Type B pancreatic cell (in vitro differentiated cells): Measurements from ENCODE around the gene TFDP2. TPM values are rescaled to one million over a fixed set of nuclear protein-coding genes. Genes with fewer than 3 reads are reported as not detected.

Source experiments
- DNase-seq: peaks from one replicate; pipeline ENCODE4 v3.0.0; 2021; ENCODE audit warnings: mixed read lengths; ENCODE audit not compliant: unreplicated experiment; ENCODE audit errors: extremely low spot score
- H3K27ac Mint-ChIP-seq: 2 replicates; pipeline ENCODE4 v1.8.0; 2021; ENCODE audit warnings: mild to moderate bottlenecking, mixed read lengths
- H3K27me3 Mint-ChIP-seq: 2 replicates; pipeline ENCODE4 v1.8.0; 2021; ENCODE audit warnings: mixed read lengths
- H3K36me3 Mint-ChIP-seq: 2 replicates; pipeline ENCODE4 v1.8.0; 2021; ENCODE audit warnings: mixed read lengths
- H3K4me1 Mint-ChIP-seq: one replicate; pipeline ENCODE4 v1.8.0; 2021; ENCODE audit warnings: mixed read lengths; ENCODE audit not compliant: unreplicated experiment
- H3K4me3 Mint-ChIP-seq: 2 replicates; pipeline ENCODE4 v1.8.0; 2021; ENCODE audit warnings: mild to moderate bottlenecking, mixed read lengths
- H3K9me3 Mint-ChIP-seq: 2 replicates; pipeline ENCODE4 v1.8.0; 2021; ENCODE audit warnings: mixed read lengths
- total RNA-seq: library from RNA; stranded (reverse); gene quantifications from 2 replicates; pipeline ENCODE4 v1.2.1, GENCODE V29; 2021; ENCODE audit warnings: low replicate concordance
- TF ChIP-seq, protein P1 (sequence below): fragments of 200-600 bp; sonication (generic); conservative IDR thresholded peaks from 2 replicates; pipeline ENCODE4 v1.5.0; 2021; ENCODE audit warnings: antibody characterized with exemption, mild to moderate bottlenecking

The TFDP2 gene
- total RNA-seq, 1 donor from 2014 or later: 80.9 TPM

DNA sequence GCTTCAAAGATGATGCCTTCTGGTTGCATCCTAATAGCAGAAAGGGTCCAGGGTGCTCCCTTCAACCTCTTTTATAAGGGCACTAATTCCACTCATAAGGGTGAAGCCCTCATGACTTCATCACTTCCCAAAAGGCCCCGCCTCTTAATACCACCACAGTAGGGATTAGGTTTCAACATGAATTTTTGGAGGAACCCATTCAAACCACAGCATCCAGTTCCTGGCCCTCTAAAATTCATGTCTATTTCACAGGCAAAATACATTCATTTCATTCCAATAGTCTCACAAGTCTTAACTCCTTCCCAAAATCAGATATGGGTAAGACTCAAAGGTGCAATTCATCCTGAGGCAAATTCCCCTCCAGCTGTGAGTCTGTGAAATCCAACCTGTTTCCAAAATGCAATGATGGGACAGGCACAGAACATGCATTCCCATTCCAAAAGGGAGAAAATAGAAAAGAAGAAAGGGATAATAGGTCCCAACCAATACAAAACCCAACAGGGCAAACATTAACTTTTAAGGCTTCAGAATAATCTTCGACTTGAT is 148.9 kb downstream of the TFDP2 start:
- H3K4me1 Mint-ChIP-seq: peaks cover 8% of the 10 kb centered on the region
- TF ChIP-seq, protein P1, sequence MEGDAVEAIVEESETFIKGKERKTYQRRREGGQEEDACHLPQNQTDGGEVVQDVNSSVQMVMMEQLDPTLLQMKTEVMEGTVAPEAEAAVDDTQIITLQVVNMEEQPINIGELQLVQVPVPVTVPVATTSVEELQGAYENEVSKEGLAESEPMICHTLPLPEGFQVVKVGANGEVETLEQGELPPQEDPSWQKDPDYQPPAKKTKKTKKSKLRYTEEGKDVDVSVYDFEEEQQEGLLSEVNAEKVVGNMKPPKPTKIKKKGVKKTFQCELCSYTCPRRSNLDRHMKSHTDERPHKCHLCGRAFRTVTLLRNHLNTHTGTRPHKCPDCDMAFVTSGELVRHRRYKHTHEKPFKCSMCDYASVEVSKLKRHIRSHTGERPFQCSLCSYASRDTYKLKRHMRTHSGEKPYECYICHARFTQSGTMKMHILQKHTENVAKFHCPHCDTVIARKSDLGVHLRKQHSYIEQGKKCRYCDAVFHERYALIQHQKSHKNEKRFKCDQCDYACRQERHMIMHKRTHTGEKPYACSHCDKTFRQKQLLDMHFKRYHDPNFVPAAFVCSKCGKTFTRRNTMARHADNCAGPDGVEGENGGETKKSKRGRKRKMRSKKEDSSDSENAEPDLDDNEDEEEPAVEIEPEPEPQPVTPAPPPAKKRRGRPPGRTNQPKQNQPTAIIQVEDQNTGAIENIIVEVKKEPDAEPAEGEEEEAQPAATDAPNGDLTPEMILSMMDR: no peak
- no peaks in the 10 kb centered on the region for H3K27me3 Mint-ChIP-seq
- no peaks in the 10 kb centered on the region for H3K9me3 Mint-ChIP-seq
- no peak overlapping the region for H3K4me3 Mint-ChIP-seq
- DNase-seq: no peak
- H3K27ac Mint-ChIP-seq: no peak overlapping the region
- H3K36me3 Mint-ChIP-seq: peaks cover 20% of the 10 kb centered on the region

DNA sequence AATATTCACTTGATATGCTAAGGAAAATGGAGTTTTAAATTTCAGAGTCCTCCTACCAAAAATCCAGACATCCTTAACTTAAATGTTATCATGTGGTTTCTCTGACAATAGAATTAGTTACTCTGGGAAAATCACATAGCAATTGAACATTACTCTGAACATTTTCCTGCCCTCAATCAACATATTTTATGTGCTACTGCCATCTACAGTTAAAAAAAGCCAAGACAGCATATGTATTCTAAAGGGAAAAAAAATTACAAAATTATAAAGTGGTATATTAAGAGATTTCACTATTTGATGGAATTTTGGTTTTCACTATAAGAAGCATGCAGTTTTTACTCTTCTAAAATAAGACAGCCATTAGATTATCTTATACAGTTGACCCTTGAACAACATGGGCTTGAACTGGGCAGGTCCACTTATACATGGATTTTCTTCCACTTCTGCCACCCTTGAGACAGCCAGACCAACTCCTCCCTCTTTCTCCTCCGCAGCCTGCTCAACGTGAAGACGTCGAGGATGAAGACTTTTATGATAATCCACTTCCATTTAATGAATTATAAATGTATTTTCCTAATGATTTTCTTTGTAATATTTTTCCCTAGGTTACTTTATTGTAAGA is 150.6 kb downstream of the TFDP2 start:
- Mint-ChIP-seq H3K27ac (no peak overlapping the region), H3K27me3 (no peaks in the 10 kb centered on the region), H3K9me3 (no peaks in the 10 kb centered on the region), H3K4me1 (peaks cover 8% of the 10 kb centered on the region), H3K4me3 (no peak overlapping the region), H3K36me3 (peaks cover 14% of the 10 kb centered on the region)
- TF ChIP-seq, protein P1: peak; percentile 36
- DNase-seq: no peak

DNA sequence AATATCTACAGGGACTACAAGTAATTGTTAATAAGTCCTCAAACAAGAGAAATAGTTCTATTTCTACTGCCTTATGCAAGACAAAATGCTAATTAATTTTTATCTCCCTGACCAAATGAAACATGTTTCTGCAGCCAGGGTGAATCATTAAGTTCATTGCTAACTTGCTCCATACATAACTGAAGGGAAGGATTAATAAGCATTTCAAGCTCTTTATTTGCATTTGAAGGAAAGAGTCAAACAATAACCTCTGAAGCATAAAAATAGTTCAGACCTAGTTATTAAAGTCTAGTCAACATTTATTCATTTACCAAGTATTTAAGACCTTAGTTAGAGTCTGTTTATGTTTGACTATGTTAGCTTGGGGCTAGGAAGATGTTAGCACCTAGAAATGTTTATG is 152.9 kb downstream of the TFDP2 start:
- TF ChIP-seq, protein P1: no peak
- Mint-ChIP-seq H3K4me3 (no peak overlapping the region), H3K27ac (no peak overlapping the region), H3K27me3 (no peaks in the 10 kb centered on the region), H3K9me3 (no peaks in the 10 kb centered on the region), H3K4me1 (peaks cover 8% of the 10 kb centered on the region), H3K36me3 (peaks cover 18% of the 10 kb centered on the region)
- DNase-seq: no peak

DNA sequence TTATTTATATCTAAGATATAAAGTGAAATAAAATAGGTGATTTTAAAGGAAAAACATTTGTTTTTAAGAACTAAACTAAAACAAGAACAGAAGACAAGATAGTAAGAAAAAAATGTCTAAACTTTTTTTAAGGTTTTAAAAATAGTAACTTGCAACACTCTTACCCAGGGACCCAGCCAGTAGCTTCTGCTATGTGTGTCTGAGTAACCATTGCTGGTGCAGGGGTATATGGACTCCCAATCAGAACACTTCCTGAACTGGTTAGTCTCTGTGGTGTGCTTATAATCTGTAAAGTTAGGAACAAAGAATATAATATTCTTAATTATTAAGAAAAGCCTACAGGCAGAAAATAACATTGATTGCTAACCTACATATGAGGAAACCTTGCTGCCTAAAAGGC is 154.5 kb downstream of the TFDP2 start:
- DNase-seq: no peak
- Mint-ChIP-seq H3K4me1 (peaks cover 5% of the 10 kb centered on the region), H3K36me3 (peaks cover 12% of the 10 kb centered on the region), H3K9me3 (no peaks in the 10 kb centered on the region), H3K27me3 (no peaks in the 10 kb centered on the region), H3K4me3 (no peak overlapping the region), H3K27ac (no peak overlapping the region)
- TF ChIP-seq, protein P1: no peak

DNA sequence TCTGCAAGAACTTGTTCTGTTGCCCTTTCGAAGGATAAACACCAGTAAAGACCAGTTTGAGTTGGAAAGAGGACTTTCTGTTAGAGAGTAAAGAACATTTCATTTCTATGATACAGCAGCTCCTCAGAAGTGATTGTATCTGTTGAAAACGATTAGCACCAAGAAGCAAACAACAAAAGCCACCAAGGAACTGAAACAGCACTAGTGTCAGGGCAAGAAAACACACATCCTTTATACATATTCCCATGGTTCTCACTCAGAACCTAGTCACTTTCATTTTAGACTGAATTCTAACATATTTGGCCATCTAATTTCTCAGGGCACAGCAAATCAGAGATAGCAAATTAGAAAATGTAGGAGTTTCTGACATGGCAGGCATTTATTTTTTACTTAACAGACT is 156.8 kb downstream of the TFDP2 start:
- no peak overlapping the region for H3K4me3 Mint-ChIP-seq
- H3K27me3 Mint-ChIP-seq: no peaks in the 10 kb centered on the region
- DNase-seq: no peak
- no peaks in the 10 kb centered on the region for H3K9me3 Mint-ChIP-seq
- TF ChIP-seq, protein P1: no peak
- H3K4me1 Mint-ChIP-seq: peaks cover 5% of the 10 kb centered on the region
- no peak overlapping the region for H3K27ac Mint-ChIP-seq
- peaks cover 8% of the 10 kb centered on the region for H3K36me3 Mint-ChIP-seq
